ENCODE data around the gene HMGB4. TPM values are rescaled to one million over a fixed set of nuclear protein-coding genes. Genes with fewer than 3 reads are reported as not detected.

HMGB4 gene
- total and polyA plus RNA-seq, 9 of the 15 experiments (the other 6 are each of a cell fraction or from before 2014, with no cell fraction given), result not detected

GRCh38 chr1:33819913-33820311, 44.0 kb upstream of the HMGB4 start:
- Histone ChIP-seq H3K4me1 (replicated peaks in 1 of 2; ENCODE audit: control insufficient read depth in 2 of 2, insufficient read depth in 2 of 2, low read length in 2 of 2) (no peaks in the 10 kb centered on the region), H3K27ac (ENCODE audit: extremely low read depth, low read depth, low read length) (no peak overlapping the region), H3K9me1 (ENCODE audit: control insufficient read depth, insufficient read depth, low read length) (no peaks in the 10 kb centered on the region), H3K27me3 (ENCODE audit: control insufficient read depth in 2 of 2, insufficient read depth in 2 of 2, low read length in 2 of 2) (peaks cover 0 to 6% of the 10 kb centered on the region in 2 experiments; a peak in 2 of 5 replicates), H3K9me3 (replicated peaks; ENCODE audit: control insufficient read depth, insufficient read depth, low read depth, low read length) (no peaks in the 10 kb centered on the region), H3K4me2 (ENCODE audit: insufficient read depth, low read length) (no peak overlapping the region), H3K9ac (ENCODE audit: insufficient read depth in 1 of 2, low read depth in 2 of 2, low read length in 2 of 2) (no peak overlapping the region), H3K79me2 (ENCODE audit: control insufficient read depth, insufficient read depth, low read length) (no peaks in the 10 kb centered on the region), H3K4me3 (no peak overlapping the region), H2AFZ (ENCODE audit: low read depth, low read length) (no peak overlapping the region), H3K36me3 (ENCODE audit: control insufficient read depth, insufficient read depth, low read length) (no peaks in the 10 kb centered on the region), H4K20me1 (replicated peaks; ENCODE audit: control insufficient read depth, insufficient read depth, low read length) (no peaks in the 10 kb centered on the region; the same call in 1 of the 2 replicates)
- WGBS (ENCODE audit: insufficient coverage, low coverage, missing lambda C conversion rate), result 0% methylated on average over 7 of the region's 7 CpGs
- no TSS peak for BruUV-seq (replicated peaks)
- ATAC-seq (no peak), FAIRE-seq (no peak), DNase-seq (ENCODE audit: extremely low read depth in 1 of 4, low spot score in 3 of 4) (no peak)
- POLR2A ChIA-PET, result no interaction called here
- in situ Hi-C loops (cut with MboI), result no loop called here
- CTCF ChIA-PET (ENCODE audit: low intra/inter-chr PET ratio), result no interaction called here
- intact Hi-C loops (cut with micrococcal nuclease), result no loop called here
- no peak for TF ChIP-seq ZNF655 (CRISPR knock-in tag; IDR thresholded peaks at IDR 0.05)
- no peak for TF ChIP-seq NELFE (IDR thresholded peaks at IDR 0.05; ENCODE audit: insufficient read depth, insufficient read length)
- TF ChIP-seq ATF7 (IDR thresholded peaks at IDR 0.05), result no peak
- no peak for TF ChIP-seq THAP12 (CRISPR knock-in tag; IDR thresholded peaks at IDR 0.05)
- TF ChIP-seq ZNF124 (CRISPR knock-in tag; IDR thresholded peaks at IDR 0.05), result no peak
- no peak for TF ChIP-seq MAFK (IDR thresholded peaks at IDR 0.05; ENCODE audit: low read length)
- TF ChIP-seq POLR2AphosphoS2 (IDR thresholded peaks at IDR 0.05; ENCODE audit: low read length), result no peak
- TF ChIP-seq CHD1 (IDR thresholded peaks at IDR 0.05; ENCODE audit: low read length), result no peak
- no peak for TF ChIP-seq MCM7 (IDR thresholded peaks at IDR 0.05)
- no peak for TF ChIP-seq KLF16 (IDR thresholded peaks at IDR 0.05)
- no peak for TF ChIP-seq CCNT2 (IDR thresholded peaks at IDR 0.05; ENCODE audit: borderline replicate concordance, extremely low read depth, insufficient read length, low read depth, low read length)

Data from K562 (cell line).